ENCODE results near the gene FUT2. TPM values are rescaled to one million over a fixed set of nuclear protein-coding genes. Genes with fewer than 3 reads are reported as not detected.

Gene FUT2
- total and polyA plus RNA-seq, 10 donors, result 0.17 to 1.2 (median 0.38) TPM; not detected in 5

GRCh38 chr19:48670699-48671445 is 24.9 kb upstream of the FUT2 start:
- intact Hi-C loops (cut with DNase I; ENCODE audit: low total_unique reads), result no loop called here
- no peaks in the 10 kb centered on the region for H3K27me3 ChIP-seq (replicated peaks in 1 of 7)

GRCh38 chr19:48671446-48671995 is 24.2 kb upstream of the FUT2 start:
- H3K27me3 ChIP-seq (replicated peaks in 1 of 7), result no peaks in the 10 kb centered on the region
- no peaks in the 10 kb centered on the region for H3K9me3 ChIP-seq
- 78 to 91% (median 83%) methylated on average over 6 to 10 of the region's 10 CpGs for WGBS, 5 donors
- TF ChIP-seq POLR2AphosphoS5 (IDR thresholded peaks at IDR 0.05) (no peak), POLR2A (IDR thresholded peaks at IDR 0.05) (no peak), CTCF (IDR thresholded peaks at IDR 0.05 in 8 of 11, conservative IDR thresholded peaks at IDR 0.05 in 3 of 11) (no peak)
- intact Hi-C loops (cut with DNase I; ENCODE audit: low total_unique reads), result no loop called here
- peaks cover 7 to 19% (median 13%) of the 10 kb centered on the region in 6 donors for H3K4me1 ChIP-seq
- H3K27ac ChIP-seq, result no peak overlapping the region
- H3K36me3 ChIP-seq, result no peaks in the 10 kb centered on the region
- no peak overlapping the region for H3K4me3 ChIP-seq
- DNase-seq, result no peak

More at GRCh38 chr19:48670699-48671445, 24.9 kb upstream of the FUT2 start:
- Histone ChIP-seq H3K4me3 (no peak overlapping the region), H3K27ac (no peak overlapping the region), H3K36me3 (no peaks in the 10 kb centered on the region), H3K9me3 (no peaks in the 10 kb centered on the region), H3K4me1 (peaks cover 7 to 17% (median 13%) of the 10 kb centered on the region in 6 donors)
- 89 to 92% (median 89%) methylated on average over 15 to 21 of the region's 21 CpGs for WGBS, 5 donors
- TF ChIP-seq POLR2A (IDR thresholded peaks at IDR 0.05) (no peak), POLR2AphosphoS5 (IDR thresholded peaks at IDR 0.05) (no peak), CTCF (IDR thresholded peaks at IDR 0.05 in 8 of 11, conservative IDR thresholded peaks at IDR 0.05 in 3 of 11) (no peak)
- no peak for DNase-seq

GRCh38 chr19:48672994-48673393 is 22.8 kb upstream of the FUT2 start, which contains the start of gene NTN5:
Gene NTN5, minus strand, starts transcription at chr19:48673017. Its CDS starts 2,031 bp downstream, at chr19:48670986.
- no peaks in the 10 kb centered on the region for H3K36me3 ChIP-seq
- H3K27me3 ChIP-seq (replicated peaks in 1 of 7), result no peaks in the 10 kb centered on the region
- TF ChIP-seq POLR2AphosphoS5 (IDR thresholded peaks at IDR 0.05) (no peak), CTCF (IDR thresholded peaks at IDR 0.05 in 8 of 11, conservative IDR thresholded peaks at IDR 0.05 in 3 of 11) (no peak), POLR2A (IDR thresholded peaks at IDR 0.05) (no peak)
- peaks cover 7 to 19% (median 13%) of the 10 kb centered on the region in 6 donors for H3K4me1 ChIP-seq
- 76 to 91% (median 89%) methylated on average over 5 to 25 of the region's 25 CpGs for WGBS, 5 donors
- no peak for DNase-seq
- H3K4me3 ChIP-seq, result no peak within 1 kb of the TSS
- no peaks in the 10 kb centered on the region for H3K9me3 ChIP-seq
- intact Hi-C loops (cut with DNase I; ENCODE audit: low total_unique reads), result no loop called here
- no peak within 1 kb of the TSS for H3K27ac ChIP-seq

GRCh38 chr19:48673436-48674100 is 22.2 kb upstream of the FUT2 start:
- 78 to 87% (median 83%) methylated on average over 23 to 25 of the region's 25 CpGs for whole genome bisulfite sequencing, 5 donors
- intact Hi-C loops (cut with DNase I; ENCODE audit: low total_unique reads), result no loop called here

More at GRCh38 chr19:48673436-48674100, 22.2 kb upstream of the FUT2 start:
- no peaks in the 10 kb centered on the region for H3K27me3 ChIP-seq (replicated peaks in 1 of 7)
- TF ChIP-seq POLR2A (IDR thresholded peaks at IDR 0.05) (no peak), POLR2AphosphoS5 (IDR thresholded peaks at IDR 0.05) (no peak), CTCF (IDR thresholded peaks at IDR 0.05 in 8 of 11, conservative IDR thresholded peaks at IDR 0.05 in 3 of 11) (no peak)
- no peak for DNase-seq
- H3K4me1 ChIP-seq, result peaks cover 7 to 19% (median 13%) of the 10 kb centered on the region in 6 donors
- H3K9me3 ChIP-seq, result no peaks in the 10 kb centered on the region
- no peaks in the 10 kb centered on the region for H3K36me3 ChIP-seq
- no peak overlapping the region for H3K27ac ChIP-seq
- H3K4me3 ChIP-seq, result no peak overlapping the region
